DMS79 treated with DMSO at 0.1 percent for 48 hours (cell line): Measurements from ENCODE around the gene UBE2G2.
A peak's percentile ranks its signal among the peaks of the same experiment; 100 is the strongest.

Experiments used
- DNase-seq: peaks from one replicate; lab custom pipeline; 2025; lab: John Stamatoyannopoulos, UW

UBE2G2 gene, protein sequence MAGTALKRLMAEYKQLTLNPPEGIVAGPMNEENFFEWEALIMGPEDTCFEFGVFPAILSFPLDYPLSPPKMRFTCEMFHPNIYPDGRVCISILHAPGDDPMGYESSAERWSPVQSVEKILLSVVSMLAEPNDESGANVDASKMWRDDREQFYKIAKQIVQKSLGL

DNA sequence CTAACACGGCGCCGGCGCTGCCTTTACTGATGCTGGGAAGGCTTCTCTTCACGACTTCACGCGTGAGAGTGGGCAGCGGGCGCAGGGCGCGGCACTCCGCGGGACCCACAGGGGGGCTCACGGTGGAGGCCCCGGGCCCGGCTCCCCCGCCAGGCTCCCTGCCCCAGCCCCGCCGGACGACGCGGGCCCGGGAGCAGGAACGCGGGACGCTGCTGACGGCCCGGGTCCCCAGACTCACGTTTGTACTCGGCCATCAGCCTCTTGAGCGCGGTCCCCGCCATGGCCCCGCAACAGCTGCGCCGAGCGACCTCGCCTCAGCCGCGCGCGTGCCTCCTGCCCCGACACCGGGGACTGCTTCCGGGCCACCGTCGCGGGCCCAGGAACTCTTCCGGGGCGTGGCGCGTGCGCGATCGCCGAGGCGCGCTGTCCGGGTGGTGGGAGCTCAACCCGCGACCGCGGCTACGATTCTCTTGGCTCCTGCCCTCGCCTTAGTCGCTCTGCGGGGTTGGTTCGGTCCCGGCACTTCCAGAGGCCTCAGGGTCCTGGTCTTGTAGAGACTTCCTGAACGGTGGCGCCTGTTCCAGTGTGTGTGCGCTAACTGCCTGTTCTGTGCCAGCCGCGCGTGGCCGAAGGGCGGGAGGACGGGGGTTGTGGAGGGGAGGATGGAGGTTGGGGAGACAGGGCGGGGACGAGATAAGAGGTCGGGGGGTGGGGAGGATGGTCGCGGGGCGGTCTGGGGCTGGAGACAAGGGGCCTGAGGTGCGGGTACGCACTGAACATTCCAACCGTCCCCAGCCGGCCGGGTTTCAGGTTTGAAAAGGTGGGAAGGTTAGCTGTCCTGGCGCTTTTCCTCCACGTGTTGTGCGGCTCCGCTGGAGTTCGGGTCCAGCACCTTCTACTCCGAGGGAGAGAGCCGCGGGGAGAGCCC, at the start of gene UBE2G2:
TSS of gene UBE2G2 (minus strand) at position 353 of the 928 bp plus-strand sequence. CDS start at position 281, 72 bp downstream.
- peak; percentile 67 for DNase-seq

DNA sequence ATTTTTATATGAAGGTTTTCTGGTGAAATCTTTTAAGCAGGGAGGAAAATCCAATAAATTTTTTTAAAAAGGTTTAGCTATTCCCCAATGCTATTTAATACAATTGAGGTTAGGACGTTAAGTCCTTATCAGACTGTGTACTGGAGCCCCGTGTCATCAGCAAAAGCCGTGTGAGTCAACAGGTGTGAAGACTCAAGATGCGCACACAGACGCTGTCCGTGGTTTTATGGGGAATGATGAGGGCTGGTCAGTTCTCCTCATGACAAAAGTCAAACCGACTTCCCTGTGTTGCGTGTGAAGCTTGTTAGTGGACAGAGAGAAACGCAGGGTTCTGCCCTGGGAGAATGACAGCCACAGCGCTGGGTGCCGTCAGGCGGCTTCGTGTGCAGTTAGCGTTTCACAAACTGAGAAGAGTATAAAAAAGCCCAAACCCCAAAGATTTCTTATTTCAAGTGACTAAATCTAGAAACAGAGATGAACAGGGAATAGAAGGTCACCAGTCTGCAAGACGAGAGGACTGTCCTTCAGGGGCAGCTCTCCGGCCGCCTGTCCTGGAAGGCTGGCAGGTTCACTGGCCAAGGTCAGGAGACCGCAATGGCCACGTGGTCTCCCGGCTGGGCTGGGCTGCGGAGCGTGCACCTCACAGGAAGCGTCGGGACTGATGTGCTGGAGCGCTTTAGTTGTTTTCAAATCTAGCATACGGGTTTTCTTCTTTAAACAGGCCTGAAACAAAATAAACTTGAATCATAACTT, 49.5 kb upstream of the UBE2G2 start:
- no peak for DNase-seq

DNA sequence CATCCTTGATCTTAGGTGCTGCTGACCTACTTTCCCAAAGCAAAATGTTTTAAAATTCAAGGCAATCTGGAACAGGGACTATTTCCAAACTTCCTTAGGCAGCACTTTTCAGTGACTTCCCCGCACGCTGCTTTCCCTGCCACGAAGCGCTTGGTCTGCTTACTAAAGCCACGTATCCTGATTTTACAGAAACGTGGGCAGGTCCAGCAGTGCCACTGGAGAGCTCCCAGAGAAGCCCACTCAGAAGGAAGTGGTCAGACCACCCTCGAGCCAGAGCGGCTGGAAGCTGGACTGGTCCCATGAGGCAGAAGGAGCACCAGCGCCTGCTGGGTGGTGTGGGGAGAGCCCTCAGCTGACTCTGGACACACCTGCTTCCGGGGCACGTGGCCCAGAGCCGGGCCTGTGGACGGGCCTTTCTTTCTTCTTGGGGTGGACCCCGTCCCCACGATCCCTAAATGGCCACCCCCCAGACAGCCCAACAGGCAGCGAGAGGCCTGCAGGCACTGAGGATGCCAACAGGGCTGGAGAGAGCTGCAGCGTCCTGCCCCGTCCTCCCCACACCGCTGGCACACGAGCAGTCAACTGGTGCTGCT, 48.7 kb upstream of the UBE2G2 start:
- DNase-seq, result no peak

DNA sequence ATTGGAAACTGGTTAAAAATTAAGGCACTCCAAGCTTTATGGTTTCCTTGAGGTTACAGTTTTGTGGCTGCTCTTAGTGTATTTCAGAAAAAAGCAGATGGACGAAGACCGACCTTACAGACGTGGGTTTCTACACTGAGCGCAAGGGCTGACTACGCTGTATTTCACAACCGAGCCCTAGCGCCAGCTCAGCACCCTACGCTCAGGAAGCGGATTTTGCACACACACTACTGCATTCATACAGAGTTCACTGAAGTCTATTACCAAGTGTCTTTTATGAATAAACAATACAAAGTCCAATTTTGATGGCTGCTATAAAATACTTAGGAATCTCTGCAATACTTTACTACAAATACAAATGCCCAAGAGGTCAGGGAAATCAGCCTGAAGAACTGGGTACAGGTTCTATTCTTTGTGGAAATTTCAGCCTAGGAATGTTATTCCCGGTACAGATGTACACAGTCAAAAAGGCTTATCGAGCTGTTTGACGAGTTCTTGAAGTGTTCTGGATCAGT, 48.1 kb upstream of the UBE2G2 start:
- DNase-seq, result no peak

DNA sequence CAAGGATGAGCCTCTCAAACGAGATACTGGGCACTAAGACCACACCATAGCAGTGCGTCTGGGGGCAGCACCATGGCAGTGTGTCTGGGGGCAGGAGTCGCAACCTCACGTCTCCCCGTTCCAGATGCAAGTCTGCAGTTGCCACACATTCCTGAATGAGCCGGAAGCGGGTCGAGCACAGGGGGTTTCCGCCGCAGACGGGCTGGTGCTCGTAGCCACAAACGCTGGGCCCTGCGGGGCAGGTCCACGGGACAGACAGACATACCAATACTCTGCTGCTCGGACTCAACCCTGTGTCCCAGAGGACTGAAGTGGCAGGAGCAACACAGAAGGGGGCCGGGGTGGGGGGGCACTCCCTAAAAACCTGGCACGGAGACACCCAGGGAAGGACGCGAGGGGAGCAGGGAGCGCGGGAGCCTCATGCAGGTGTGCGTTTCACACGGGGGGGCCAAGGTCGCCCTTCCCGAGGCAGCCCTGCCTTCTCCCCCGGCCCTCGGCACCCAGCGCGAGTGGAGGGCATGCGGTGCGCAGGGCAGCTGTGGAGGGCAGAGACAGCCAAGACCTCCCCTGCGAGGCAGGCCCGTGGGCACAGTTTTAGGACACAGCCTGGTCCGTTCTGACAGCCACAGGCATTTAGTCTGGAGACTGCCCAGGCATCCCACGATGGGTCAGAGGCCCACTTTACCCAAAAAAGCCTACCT, 47.4 kb upstream of the UBE2G2 start:
- no peak for DNase-seq

DNA sequence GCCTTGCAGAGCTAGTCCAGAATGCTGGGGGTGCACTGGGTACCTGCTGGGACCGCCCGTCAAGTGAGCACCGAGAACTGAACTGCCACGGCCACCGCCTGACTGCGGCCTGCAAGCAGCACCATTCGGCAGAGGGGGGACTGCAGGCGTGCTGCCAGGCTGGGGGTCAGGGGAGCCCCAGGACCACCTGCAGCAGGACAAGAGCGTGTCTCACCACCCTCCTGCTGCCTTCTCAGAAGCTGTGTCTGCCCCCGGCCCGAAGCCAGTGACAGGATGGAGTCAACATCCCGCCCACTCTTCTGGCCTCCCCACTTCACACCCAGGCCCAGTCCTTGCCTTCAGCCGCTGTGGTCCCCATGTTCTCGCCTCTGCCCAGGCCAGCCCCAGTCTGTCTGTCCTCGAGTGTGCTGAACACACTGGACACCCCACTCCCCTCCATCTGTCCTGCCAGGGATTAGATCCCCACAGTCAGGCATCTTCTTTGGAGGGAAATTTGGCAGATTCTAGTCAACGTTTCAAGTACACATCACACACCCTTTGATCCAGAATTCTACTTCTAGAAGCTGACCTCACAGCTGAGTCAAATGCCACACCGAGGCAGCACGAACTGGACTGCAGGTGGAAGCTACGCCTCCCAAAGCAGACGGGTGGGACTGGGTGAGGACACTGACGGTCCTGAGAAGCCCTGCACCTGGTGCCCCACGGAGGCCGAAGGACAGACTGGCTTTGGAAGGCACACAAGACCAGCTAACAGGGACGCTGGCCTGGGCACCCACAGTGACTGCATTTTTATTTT, 45.8 kb upstream of the UBE2G2 start:
- DNase-seq, result no peak

DNA sequence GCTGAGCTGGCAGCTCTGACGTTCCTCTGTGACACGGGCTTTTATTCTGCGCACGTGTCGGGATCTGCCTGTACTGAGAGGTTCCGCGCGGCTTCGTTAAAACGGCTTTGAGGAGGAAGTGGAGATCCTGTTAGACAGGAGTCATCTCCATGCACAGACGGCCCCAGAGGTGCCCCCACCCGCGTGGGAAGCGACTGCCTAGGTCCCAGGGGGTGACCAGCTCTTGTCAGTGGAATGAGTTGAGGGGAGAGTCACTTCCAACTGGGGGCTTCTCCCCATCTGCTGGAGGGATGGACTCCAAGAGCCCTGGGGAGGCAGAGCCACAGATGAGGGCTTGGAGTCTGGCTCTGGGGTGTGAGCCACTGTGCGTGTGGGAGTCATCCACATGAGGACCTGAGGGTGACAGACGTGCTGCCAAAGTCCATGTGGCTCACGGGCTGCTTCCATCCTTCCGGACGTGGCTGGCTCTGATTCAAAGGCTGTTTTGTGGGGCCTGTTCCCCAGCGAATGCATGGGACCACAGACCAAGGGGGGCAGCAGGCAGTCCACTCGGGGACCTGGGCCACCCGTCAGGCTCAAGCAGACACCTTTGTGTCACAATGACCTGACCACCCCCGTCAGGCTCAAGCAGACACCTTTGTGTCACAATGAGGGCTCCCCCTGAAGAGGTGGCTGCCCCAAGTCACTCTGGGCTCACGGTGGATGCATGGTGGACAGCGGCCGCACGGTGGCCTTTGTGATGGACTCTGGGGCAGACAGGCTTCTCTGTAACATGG, 45.1 kb upstream of the UBE2G2 start:
- no peak for DNase-seq

DNA sequence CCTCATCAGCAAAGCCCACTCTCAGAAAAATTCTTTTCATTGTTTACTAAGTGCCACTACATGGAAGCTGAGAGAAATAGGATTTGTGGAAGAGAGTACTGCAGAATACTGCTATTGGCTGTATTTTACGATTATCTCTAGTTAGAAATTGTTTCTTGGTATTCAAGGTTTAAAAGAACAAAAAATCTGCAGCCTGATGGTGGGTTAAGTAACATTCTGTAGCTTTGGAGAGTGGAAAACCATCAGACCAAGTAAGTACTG, 44.5 kb upstream of the UBE2G2 start:
- DNase-seq, result no peak

DNA sequence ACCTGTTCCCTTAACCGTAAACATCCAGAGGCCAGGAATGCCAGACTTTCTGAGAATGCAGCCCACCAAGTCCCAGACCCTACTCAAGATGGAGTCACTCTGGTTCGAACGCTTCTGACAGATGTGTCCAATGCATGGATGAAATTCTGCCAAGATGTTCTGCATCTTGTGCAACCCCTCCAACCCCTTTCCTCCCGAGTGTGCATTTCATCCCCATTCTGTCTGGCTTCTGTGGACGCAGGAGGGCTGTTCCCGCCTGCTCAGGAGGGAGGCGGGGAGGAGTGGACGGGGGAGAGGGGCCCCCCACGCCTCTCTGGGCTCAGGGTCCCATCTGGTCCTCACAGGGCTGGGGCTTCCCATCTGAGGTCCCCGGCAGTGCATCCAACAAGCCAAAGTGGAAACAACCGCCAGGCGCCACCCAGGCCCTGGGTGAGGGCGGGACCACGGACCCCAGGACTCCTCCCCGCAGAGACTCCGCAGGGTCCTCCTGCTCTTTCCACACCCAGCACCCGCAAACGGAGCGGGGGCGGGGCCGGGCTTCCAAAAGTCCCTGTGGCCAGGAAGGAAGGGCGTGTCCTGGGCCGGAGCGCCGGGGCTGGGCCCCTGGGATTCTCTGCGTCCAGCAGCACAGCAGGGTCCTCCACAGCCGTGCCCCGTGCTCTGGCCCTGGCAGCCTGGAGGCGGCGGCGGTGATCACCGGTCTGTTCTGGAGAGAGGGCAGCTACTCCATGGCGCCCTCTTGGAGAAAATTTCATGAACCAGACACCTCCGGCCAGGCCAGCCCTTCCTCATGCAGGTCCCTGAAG, 44.0 kb upstream of the UBE2G2 start:
- no peak for DNase-seq

DNA sequence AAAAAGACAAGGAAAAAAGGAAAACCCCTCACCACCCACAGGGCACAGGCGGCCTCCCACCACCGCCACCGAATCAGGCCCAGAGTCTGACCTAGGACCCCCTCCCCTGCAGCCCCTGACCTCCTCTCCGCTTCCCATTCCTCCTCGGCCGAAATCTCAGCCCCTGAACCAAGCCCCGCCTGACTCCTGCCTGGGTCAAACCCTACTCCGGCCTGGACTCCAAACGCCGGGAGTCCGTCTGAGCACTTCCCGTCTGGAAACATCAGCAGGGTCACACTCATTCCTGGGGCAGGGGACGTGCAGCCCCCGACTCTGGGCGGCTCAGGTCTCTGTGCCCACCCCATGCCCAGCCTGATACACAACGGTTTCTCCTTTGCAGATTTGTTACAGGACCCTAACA, 42.6 kb upstream of the UBE2G2 start:
- no peak for DNase-seq

DNA sequence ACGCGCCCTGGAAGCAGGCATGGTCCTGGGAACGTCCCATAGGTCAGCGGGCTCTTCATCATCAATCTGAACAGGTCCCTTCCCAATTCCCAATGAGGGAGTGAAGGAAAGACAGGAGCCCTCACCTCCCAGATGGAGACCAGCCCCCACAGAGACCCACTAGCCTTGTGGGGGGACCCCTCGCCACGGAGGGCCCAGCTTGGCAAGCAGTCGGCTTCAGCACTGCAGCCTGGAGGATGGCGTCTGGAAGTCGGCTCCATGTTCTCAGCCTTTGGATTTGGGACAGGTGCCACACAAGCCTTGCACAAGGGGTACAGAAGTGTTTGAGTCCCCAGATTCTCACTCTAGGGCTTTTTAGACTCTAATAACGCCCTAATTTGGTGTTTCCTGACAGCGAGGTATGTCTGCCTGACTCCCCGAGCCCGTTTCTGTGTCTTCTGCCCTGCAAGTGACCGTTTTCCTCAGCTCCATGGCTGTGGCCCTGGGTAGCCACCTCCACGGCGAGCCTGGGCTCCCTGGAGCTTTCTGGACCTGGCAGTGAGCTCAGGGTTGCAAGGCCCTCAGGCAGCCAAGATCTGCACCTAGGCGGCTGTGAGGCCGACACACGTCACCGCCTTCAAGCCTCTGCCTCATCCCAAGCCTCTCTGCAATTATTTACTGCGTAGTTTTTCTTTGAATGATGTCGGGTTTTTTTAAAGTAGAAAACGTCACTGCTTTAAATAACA, 41.3 kb upstream of the UBE2G2 start:
- DNase-seq, result no peak

DNA sequence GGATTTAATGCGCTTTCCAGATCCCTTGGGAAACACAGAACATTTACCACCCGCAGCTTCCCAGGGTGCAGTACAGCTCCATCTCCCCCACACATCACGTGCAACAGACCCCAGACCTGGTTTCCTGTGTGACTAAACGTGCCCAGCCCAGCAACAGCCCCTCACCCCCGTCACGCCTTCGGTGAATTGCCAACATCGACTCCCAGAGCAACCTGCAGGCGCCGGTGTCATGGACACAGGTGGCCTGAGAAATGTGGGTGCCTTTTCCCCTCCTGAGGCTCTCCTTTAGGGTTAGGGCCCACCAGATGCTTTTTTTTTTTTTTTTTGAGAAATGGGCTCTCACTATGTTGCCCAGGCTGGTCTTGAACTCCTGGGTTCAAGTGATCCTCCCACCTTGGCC, 40.5 kb upstream of the UBE2G2 start:
- no peak for DNase-seq

DNA sequence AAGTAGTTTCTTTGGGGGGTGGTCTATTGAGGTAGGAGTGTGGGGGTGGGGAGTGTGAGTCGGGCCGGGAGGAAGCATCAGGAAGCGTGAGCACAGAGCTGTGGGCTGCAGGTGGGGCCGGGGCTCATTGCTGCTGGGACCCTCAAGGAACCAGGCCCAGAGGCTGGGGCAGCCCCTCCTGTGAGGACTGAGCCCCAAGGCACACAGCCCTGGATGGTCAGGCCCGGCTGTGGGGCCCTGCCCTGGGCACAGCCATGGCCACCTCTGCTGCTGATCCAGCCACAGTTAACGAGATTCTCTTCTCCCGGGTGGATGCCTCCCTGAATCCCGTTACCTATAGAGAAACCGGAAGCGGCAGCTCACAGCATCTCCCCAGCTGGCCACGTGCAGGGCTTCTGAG, 39.2 kb upstream of the UBE2G2 start:
- no peak for DNase-seq

DNA sequence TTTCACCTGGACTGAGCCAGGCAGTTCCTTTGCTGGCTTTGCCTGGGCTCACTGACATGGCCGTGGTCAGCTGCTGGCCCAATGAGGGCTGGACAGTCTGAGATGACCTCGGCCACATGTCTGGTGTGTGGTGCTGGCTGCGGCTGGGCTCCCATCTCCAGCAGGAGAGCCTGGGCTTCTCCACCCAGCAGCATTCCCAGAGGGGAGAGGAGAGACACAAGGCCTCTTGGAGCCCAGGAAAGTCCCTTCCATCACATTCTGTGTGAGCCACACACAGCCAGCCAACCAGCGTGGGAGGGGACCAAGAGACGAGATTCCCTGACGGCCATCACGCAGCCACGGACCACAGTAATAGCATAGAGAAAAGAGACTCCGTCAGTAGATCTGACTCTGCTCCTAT, 37.3 kb upstream of the UBE2G2 start:
- DNase-seq, result no peak

DNA sequence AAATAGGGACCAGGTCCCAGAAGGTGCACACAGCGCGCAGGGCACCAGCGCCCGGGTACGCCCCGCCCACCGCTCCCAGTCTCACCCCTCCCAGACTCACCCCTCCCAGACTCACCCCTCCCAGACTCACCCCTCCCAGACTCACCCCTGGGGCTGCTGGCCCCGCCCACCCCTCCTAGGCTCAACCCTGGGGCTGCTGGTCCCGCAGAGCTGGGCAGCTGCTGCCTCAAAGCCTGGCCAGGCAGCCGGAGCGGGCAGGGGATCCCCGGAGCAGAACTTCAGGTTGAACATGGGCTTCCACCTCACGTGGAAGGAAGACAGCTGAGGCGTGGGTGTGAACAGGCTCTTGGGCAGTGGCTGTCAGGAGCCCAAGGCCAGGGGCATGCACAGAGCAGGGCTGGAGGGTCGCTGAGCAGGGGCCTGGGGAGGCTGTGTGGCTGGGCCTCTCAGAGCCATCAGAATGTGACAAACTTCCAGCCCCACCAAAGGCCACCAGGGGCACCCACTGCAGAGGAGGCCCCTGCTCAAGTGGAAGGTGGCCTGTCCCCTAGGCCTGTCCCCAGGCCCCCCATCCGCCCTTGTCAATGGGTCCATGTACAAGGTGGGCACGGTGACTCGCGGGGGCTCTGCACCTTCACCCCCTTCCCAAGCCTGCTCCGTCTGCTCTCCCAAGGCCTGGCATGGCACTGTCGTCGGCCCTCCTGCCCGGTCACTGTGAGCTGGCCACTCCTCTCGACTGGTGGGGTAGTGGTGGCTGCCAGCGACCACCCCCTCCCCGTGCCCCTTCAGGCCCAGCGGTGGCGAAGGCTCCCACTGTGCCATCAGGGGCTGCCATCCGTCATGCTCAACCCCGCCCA, 36.6 kb upstream of the UBE2G2 start:
- no peak for DNase-seq

DNA sequence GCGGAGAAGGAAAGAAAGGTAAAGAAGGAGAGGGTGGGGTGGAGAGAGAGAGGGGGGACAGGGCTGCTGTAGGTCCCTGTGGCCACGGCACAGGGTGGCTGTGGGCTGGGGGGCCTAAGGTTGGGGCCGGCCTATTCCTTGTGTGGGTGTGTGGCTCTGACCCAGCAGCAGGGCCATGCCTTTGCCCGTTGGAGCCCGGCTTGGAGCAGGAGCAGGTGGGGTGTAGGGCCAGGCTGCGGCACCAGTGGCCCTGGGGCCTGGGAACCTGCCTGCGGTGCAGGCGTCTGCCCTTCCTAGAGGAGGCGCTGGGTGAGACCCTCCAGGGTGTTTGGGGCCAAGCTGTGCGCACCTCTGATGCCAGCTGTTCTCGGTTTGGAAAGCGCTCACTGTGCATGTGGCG, 35.9 kb upstream of the UBE2G2 start:
- no peak for DNase-seq

DNA sequence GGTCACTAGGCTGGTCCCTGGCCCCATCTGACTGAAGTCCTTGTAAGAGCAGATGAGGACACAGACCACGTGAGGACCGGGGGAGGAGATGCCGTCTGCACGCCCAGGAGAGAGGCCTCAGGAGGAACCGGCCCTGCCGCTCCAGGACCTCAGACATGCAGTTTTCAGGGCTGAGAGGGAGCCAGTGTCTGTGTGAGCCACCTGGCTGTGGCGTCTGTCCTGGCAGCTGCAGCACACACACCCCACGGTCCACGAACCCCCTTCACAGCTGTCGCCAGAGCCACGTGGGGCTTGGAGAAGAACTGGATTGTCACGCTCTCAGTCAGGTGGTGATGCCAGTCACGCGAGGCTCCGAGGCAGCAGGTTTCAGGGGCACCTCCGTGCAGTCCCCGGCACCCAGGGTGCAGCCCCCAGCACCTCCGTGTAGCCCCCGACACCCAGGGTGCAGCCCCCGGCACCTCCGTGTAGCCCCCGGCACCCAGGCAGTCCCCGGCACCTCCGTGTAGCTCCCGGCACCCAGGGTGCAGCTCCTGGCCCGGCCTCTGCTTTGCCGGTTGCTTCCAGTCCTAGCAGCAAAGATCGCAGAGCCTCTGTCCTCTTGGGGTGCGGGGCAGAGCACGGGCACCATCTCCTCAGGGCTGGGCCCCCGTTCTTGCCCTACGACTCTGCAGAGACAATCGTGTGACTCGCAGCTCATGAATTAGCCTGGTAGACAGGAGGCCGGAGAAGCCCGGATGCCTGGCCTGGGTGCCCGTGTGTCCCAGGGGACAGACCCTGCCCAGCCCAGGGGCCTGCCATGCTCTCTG, 35.2 kb upstream of the UBE2G2 start:
- DNase-seq, result peak; percentile 42
